MV-4-11 (cell line): ENCODE results near the gene VTI1B.
A peak's percentile ranks its signal among the peaks of the same experiment; 100 is the strongest.

Experiments used
- DNase-seq: peaks from one replicate; lab custom pipeline; 2025; lab: John Stamatoyannopoulos, UW

The VTI1B gene

DNA sequence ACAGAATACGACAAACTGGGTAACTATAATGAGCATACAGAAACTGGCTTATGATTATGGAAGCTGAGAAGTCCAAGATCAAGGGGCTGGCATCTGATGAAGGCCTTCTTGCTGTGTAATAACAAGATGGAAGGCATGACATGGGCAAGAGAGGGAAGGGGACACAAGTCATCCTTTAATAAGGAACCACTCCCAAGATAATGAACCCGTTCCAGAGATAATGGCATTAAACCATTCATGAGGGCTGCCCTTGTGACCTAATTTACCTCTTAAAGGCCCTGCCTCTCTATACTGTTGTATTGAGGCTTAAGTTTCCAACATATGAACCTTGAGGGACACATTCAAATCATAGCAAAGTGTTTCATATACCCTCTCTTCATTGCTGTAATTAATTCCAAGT lies 4.6 kb upstream of the VTI1B start:
- DNase-seq, result no peak

DNA sequence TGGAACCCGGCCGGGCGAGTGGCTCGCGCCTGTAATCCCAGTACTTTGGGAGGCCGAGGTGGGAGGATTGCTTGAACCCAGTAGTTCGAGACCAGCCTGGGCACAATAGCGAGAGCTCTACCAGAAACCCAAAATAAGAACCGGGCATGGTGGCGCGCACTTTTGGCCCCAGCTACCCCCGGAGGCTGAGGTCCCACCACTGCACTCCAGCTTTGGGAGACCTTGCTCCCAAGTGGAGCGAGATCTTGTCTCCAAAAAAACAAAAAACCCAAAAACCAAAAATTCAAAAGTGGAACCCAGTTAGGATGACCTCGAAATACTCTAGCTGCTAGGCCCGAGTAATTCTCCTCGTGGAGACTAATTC lies 769 bp upstream of the VTI1B start:
- no peak for DNase-seq

DNA sequence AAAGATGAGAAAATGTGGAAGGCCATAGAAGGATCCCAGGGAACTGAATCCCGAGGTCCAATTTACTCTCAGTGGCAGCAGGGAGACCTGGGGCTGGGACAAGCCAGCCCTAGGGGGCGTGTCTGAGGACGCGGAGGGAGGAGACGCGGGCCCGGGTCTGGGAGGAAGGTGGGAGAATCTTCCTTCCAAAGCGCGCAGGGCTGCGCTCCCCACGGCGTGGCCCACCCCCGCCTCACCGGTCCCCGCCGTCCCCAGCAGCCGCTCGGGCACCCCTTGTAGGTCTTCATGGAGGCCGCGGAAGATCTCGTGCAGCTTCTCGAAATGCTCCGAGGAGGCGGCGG lies 323 bp downstream of the VTI1B start:
- DNase-seq, result peak; percentile 10

DNA sequence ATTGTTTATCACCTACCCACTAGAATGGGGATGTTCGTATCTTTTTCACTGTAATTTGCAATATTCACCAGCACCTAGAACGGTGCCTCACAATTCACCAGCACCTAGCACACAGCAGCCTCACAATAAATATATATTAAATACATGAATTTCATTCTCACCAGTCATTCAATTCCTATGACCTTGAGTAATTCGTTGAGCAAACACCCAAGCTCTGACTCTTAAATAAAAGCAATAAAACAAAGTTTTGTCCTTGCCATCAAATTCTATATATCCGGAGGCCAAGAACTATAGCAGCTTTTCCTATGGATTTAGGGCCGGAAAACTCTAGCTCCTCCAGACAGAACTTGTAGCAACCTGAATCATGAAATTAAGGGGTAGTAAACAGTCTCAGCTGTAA lies 981 bp downstream of the VTI1B start:
- no peak for DNase-seq

DNA sequence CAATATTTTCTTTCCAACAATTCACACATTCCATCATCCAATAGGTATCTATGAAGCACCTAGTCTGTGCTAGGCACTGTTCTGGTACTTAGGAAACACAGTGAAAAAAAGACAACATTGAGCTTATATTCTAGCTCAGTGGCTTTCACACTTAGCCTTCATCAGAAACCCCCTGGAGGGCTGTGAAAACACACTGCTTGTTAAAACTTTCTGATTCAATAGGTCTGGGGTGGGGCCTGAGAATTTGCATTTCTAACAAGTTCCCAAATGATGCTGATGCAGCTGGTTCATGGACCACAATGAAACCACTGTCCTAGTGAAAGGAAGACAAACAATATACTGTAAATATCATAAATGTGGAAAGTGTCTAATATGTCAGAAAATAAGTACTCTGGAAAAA lies 5.9 kb downstream of the VTI1B start:
- no peak for DNase-seq

DNA sequence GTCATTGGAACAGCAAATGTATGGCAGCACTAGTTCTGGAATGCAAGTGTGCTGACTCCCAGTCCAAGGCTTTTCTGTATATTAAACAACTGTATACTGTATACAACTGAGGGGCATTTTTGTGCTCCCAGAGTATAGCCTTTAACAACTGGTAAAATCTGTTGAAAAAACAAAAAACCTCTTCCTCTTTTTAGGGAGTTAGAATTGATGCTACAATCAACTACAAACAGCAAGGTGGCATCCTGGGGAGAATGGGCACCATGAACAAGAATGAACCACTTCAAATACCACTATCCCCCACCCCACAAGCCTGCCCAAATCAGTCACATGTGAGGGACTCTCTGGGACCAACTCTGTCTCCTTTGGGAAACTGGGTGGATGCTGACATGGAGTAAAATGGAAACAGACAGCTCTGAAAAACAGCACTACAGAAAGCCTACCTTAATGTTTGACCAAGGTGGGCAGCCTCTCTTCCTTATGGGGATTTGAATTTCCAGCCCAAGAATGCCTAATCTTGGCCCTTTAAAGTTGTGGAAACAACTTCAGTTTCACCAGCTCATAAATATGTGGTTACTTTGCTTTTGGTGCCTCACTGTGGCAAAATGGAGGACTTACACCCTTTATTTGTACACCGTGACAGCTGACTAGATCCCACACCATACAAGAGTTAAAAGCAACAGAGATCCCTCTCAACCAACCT lies 7.5 kb downstream of the VTI1B start:
- DNase-seq, result peak; percentile 54

DNA sequence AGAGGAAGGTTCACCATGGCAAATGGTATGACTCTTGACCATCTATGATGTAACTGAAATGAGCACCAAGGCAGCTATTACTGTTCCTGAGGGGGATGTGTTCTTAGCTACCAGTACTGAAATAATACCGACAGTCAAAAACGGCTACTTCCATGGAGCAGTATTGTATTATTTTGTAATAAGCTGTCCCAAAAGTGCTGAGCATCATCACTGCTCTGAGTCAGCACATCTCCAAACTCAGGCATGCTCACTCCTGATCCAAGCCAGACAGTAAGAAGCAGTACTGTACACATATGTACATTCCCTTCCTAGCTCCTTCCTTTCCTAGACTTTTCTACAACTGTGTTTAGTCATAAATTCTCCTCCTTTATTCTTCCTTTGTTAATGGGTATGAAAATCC lies 8.6 kb downstream of the VTI1B start:
- no peak for DNase-seq

DNA sequence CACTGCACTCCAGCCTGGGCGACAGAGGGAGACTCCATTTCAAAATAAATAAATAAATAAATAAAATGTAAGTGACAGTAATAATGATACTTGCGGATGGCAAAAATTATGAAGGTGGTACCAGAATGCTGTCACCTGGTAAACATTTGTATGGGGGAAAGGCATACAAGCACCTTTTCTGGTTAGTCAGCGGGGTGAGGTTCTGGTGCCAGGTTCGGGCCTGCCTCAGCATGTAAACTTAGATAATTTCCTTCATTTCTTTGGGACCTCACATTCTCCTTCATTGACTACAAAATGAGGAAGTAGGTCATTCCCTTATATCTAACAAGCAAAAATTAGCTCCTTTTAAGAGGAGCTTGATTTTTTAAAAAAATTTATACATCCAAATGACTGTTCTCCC lies 10.8 kb downstream of the VTI1B start:
- DNase-seq, result peak; percentile 29

DNA sequence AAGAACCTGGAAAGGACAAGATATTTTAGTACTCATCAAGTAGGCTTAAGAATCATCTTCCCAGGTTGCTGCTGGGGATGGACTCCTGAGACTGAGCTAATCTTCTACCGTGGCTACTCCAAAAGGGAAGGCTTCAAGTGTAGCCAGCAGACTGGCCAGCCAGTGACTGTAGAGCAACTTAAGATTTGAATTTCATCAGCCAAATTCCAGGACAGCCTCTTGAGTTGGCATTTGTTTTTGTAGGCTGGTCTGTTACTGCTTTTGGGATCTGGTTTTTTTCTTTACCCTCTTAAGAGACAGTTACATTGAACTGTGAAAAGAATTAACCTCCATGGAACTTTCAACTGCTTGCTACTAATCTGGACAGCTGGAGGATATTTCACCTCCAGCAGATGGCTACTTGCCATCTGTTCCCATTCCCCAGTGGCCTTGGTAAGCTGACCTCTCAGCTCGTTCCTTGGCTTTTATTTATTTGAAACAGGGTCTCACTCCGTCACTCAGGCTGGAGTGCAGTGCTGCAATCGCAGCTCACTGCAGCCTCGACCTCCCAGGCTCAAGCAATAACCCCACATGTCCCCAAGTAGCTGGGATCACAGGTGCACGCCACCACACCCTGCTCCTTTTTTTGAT lies 20.7 kb downstream of the VTI1B start:
- DNase-seq, result no peak

DNA sequence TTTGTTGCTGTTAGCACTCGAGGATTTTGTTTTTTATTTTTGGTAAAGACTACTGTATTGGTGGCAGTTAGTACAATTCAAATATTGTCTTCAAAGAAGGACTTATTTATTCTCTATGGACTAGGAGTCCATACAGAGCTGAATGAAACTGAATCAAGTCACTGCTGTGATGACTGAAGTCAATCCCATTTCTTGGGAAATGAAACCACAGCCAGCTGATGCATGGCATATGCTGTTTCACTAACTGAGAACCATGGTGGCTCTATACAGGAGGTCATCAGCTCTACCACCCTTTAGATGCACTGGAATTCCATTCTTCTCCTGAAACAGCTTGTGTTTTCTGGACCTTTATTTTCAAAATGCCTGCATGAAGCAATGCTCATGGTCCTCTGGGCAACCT lies 22.2 kb downstream of the VTI1B start:
- DNase-seq, result no peak

DNA sequence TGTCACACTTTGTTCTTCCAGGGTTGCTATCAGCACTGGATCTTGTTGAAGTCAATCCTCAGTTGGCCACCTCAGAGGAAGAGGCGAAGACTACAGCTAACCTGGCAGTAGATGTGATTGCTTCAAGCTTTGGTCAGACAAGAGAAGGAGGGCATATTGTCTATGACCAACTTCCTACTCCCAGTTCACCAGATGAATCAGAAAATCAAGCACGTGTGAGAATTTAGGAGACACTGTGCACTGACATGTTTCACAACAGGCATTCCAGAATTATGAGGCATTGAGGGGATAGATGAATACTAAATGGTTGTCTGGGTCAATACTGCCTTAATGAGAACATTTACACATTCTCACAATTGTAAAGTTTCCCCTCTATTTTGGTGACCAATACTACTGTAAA lies 23.7 kb downstream of the VTI1B start:
- DNase-seq, result no peak

DNA sequence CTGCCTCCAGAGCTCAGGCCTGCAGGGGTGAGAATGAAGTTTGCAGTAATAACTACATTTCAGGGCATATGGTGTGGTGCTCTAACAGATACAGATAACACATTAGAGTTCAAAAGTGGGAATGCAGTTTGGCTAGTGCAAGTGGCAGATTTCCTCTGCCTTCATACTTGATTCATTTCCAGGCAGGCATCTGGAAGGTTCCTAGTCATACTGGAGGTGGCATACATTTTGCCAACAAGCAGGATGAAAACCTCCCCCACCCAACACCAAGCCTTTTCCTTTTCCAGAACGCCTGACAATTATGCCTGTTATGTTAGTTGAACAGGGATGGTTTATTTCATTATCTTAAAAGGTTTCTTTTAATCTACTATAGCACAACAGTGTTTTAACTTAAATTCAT lies 24.3 kb downstream of the VTI1B start:
- DNase-seq, result no peak

DNA sequence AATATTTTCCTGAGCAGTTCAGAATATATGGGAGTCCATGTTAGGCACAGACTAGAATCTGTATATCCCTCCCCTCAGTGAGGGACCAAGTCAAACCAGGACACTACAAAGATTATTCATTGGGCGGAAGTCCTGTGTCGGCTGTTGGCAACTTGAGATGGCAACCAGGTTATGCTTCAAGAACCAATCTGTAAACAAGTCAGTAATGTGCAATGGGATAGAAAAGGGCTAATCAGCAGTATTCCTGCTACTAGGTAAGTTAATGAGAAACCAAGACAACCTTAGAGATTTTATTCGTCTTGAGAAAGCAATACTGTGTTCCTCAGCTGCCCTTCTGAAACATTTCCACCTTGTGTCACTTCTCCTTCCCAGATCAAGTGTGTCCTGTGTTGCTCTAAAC lies 28.3 kb downstream of the VTI1B start:
- DNase-seq, result no peak

DNA sequence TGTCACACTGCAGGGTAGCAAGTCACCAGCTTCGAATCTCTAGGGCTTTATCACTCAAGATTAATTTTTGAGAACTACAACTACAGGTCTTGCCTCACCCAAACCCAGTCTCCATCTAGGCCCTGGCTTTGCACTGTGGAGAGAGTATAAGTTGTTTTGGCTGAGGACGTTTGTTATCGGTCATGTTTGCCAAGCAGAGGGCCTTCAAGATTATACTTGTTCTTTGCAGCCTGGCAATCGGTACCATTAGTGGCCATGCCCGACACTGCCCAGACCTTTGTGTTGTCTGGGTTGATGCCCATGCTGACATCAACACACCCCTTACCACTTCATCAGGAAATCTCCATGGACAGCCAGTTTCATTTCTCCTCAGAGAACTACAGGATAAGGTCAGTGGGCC lies 29.0 kb downstream of the VTI1B start:
- no peak for DNase-seq

DNA sequence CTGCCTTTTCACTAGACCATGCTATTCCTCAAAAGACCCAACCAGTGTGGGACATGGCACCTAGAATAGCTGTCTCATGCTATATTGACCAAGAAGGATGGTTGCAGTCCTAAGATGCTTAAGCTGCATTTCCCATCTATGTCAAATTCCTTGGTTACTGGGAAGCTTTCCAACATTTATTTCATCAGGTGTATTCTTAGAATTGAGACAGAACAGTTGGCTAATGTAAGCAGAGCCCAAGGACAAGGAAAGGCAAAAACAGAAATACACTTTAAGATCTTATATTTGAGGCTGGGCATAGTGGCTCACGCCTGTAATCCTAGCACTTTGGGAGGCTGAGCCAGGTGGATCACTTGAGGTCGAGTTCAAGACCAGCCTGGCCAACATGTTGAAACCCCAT lies 30.0 kb downstream of the VTI1B start:
- no peak for DNase-seq

DNA sequence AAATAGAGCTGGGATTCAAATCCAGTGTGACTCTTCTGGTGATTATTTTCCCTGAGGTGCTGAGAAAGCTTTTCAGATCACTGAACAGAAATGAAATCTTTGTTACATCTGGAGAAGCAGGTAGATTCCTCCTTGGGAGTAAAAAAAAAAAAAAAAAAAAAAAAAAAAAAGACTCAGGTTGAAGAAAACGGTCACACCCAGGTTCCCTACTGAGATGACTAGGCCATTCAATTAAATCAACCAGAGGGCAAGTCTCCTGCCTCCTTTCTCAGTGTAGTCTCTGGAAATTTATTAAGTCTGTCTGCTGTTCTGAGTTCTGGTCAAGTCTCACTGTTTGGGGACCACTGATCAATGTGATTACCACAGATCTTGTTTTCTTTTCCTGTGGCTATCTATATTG lies 30.7 kb downstream of the VTI1B start:
- DNase-seq, result no peak

DNA sequence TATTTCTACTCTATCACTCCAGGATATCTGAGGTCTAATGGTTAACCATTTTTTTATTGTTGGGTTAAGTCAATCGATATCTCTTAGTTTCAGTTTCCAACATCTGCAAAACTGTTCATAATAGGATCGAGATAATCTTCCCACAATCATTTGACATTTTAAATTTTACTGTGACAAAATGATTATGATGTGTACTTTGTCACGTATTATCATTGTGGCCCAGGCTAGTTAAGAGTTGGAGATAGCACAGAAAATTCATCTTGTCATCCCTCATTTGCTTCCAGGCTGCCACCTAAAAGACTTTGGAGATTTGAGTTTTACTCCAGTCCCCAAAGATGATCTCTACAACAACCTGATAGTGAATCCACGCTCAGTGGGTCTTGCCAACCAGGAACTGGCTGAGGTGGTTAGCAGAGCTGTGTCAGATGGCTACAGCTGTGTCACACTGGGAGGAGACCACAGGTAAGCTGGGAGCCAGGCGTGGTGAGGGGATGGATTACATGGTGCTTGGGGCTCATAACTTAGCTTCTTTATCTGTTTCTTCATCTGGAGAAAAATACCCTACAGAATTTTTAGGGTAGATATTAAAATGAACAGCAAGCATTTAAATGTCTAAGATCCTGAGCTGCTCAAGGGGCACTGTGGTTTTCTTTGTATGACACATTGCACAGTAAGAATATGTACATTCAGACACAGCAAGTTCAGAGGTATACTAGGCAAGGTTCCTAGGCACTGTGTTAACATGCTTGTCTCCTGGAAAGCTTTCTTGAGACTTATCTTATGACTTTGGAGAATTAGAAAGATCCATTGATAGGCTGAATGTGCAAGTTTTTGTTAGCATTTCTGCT lies 32.3 kb downstream of the VTI1B start:
- DNase-seq, result no peak

DNA sequence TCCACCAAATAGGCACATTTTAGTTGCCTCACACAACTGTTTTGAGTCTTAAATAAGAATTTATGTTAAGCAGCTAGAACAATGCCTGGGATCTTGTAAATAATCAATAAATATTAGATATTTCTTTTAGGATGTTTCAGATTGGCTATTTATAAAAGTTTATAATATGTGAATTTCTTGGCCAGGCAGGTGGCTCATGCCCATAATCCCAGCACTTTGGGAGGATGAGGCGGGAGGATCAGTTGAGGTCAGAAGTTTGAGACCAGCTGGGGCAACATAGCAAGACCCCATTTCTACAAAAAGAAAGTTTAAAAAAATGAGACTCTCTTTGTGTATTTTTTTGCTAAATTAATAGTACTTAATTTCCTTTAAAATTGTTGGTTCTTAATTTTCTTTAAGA lies 33.0 kb downstream of the VTI1B start:
- DNase-seq, result no peak

DNA sequence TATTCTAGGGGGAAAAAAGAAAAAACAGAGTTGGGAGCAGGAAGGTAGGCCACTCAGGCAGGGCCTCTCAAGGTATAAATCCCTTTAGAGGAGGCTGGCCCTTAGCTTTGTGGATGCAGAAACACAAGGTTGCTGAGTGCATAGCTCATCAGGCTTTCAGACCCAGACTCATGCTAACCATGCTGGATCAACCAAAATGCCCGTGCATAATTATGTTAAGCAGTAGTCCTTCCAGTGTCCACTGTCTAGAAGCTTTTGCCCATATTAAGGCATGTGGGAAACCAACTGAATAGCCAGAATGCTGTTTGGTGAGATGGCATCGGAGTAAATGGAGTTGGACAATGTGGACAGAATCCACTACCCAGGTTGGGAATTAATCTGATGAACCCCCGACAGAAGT lies 35.8 kb downstream of the VTI1B start:
- DNase-seq, result no peak

DNA sequence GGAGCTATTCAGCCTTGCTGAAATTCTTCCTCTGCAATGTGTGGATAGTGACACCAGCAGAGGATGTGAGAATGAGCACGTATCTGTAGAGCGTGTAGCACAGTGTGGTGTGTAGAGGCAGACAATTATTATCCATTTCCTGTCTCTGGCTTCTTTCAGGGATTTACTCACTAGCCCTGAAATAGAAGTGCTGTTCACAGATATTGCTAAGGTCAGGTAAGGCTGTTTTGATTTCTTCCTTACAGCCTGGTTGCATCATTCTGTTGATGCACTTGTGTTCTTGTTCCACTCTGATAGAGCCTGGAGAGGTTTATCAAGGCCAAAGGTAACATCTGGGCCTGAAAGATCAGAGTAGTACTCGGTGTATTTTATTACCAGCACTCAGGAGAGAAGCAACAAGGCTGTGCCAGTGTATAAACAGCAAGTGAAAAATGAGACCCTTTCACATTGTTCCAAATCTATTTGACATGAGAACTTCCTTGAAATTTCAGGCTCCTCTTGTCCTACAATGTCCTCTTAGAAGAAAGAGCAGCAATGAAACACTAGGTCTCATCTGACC lies 38.0 kb downstream of the VTI1B start:
- DNase-seq, result no peak

DNA sequence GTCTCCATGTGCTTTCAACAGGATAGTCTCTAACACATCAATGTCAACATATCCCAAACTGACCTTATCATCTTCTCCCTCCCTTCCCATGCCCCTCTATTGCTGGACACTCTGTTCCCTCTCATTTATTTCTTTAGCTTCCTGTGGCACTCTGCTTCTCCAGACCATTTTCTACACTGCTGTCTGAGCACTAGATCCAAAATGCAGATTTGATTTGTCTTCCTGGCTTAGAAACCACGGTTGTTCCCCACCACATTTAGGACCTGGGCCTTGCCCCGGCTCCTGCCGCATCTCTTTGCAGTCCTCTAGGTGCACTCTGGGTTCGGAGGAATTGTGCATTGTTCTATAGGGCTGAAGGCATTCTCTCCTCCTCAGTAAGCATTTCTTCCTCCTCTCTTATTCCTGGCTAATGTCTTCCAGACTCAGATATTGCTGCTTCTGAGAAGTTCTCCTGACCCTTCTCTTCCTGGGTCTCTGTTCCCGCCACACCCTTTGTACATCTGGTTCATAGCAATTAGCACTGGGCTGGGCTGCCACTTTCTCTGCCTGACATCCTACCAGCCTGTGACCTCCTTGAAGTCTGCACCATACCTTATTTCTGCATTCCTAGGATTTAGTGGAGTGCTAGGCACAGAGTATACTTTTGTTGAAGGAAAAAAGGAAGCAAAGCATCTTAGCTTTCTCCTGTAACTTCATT lies 40.8 kb downstream of the VTI1B start:
- DNase-seq, result no peak

DNA sequence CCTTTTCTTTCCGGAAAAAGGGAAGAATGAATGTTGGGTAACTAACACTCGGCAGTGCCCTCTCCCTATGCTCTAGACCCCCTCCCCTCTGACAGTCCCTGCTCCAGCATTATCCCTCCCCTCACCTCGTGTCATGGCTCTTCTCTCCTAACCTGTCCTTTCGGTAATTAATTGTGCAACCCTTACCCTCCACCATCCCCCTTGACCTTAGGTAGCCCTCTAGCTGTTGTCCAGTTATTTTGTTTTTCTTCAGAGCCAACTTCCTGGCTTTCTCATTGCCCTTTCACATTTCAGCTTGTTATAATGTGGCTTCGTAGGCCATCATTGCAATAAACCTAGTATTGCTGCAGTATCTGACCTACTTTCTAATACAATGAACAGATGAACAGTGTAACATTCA lies 43.5 kb downstream of the VTI1B start:
- DNase-seq, result no peak

DNA sequence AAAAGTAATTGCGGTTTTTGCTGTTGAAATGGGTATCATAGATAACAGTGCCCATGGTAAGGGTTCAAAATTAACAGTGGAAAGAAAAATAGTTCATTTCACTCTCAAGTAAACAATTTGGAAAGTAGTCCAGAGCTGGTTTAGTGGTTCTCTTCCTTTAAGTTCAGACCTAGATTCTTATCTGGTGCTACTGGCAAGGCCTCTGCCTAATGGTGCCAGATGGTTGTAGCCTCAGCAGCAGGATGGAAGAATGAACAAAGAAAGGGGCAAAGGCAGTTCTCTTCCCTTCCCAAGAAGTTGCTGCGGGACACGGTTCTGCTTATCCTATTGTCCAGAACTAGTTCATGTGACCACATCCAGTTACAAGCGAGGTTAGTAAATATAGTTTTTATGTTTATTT lies 44.2 kb downstream of the VTI1B start:
- DNase-seq, result no peak
